AG08395 (cell line): ENCODE measurements around the gene ZNF576.
"Not testable (repeated sequence)": the region's sequence is repeated elsewhere in the genome, so short reads cannot be mapped to it uniquely, and the experiment has no call there.

Source experiments
- DNase-seq: peaks from one replicate; pipeline ENCODE4 v3.0.0; 2012; ENCODE audit warnings: mixed read lengths, low spot score

Gene ZNF576

DNA sequence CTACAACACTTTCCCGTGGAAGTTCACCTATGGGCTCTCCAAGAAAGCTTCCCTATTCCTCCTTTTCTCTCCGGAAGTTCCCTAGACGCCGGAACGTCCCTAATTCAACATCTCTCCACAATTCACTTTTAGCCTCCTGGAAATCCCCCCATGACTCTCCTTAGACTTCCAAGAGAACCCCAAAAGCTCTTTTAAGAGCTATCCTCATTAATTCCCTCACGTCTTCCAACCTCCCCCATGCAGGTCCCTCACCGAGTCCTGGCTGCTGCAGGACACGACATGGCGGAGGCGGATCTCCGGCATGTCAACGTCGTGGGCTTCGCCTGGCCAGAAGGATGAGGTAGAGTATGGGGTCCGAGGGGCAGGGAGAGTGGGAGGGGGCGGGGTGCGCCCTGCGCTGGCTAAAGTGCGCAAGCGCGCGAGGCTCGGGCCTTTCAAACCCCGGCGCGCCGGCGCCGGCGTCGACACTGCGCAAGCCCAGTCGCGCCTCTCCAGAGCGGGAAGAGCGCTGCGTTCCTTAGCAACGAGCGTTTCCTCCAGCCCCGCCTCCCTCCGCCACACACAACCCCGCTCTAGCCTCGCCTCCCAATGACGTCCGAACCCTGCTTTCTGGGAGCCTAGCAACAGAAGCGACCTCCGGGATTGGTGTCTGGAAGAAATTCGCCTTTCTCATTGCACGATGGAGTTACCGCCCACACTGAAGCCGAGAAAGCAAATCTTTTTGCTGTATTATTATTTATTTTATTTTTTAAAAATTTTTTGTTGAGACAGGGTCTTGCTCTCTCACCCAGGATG lies 21.0 kb upstream of the ZNF576 start, which contains the start of the genes PINLYP and XRCC1:
Gene PINLYP, plus strand, starts transcription at position 646 of the 795 bp plus-strand sequence. CDS start 1,391 bp downstream, outside the sequence.
Gene XRCC1, minus strand, starts transcription at position 372 of the 795 bp plus-strand sequence. Its CDS starts 69 bp downstream, at position 303.
- peak; percentile 99 for DNase-seq

DNA sequence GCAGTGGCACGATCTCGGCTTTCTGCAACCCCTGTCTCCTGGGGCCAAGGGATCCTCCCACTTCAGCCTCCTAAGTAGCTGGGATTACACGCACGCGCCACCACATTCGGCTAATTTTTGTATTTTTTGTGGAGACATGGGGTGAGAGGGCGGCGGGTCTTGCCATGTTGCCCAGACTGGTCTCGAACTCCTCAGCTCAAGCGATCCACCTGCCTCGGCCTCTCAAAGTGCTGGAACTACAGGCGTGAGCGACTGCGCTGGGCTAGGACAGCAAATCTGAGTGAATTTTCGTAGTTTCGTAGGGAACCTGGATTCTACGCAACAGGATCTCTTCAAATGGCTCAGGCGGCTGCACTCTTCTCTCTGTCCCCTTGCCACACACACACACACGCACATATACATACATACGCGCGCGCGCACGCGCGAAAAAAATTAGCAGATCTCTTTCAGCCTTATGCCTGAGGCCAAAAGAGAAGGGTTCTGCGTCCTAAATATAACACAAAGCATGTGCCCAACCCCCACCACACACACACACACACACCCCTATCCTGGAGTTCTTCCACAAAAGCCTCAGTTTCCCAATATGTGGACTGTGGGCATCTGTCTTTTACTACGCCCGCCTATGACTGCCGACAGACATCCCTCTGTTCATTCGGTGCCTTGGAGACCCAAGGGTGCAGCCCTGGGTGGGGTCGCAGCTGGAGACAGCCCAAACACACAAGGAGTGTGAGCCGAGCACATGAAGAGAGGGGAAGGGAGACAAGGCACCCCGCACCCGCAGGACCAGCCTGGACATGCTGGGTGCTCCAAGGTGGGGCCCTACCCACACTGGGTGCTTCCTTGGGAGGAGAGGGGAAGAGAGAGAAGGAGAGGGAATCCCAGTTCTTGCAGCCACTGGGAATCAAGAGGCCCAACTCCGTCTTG lies 20.2 kb upstream of the ZNF576 start:
- no peak for DNase-seq

- DNase-seq: no peak
Measured at GRCh38 chr19:43578787-43579186, 17.6 kb upstream of the ZNF576 start.

- DNase-seq: no peak
Measured at GRCh38 chr19:43581467-43581866, 14.9 kb upstream of the ZNF576 start.

DNA sequence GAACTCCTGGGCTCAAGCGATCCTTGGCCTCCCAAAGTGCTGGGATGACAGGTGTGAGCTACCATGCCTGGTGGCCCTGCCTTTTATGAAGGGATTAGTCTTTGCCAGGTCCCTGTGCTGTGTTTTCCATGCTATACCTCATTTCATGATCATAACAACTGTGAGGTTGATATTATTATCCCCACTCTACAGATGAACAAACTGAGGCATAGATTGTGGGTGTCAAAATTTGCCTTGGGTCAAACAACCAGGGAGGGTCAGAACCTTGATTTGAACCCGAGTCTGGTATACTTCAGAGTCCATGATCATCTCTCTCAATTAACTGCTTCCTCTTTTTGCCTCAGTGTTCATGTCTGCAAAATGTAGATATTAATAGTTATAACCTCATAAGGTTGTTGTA lies 13.9 kb upstream of the ZNF576 start:
- no peak for DNase-seq

DNA sequence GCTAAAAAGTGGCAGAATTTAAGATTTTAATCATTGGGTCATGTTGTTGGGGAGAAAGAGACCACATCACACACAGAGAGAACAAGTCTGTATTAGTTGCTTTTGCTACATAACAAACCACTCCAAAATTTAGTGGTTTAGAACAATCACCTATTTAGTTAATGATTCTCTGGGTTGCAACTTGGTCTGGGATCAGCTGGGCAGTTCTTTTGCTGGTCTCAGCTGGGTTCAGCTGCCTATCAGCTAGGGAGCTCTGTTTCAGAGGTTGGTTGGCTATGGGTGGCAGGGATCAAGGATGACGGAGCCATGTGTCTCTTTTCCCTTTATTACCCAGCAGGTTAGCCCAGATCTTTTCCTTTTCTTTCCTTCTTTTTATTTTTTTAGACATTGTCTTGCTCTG lies 11.9 kb upstream of the ZNF576 start:
- DNase-seq: no peak

DNA sequence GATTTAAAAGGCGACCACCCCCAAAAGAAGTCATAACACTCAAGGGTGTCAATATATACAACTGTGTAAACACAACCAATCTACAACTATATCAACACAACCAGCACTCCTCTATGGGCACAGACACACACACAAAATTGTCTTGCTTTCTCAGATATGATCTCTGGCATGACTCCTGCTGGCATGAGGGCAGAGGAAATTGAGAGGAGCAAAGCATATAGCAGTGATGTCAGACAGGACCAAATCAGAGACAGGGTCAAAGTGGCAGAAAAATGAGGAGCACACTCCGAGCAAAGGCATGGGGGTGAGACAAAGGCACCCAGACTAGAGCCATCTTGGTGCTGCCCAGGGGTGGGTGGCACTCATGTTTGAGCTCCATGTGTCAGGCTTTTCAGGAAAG lies 10.0 kb upstream of the ZNF576 start:
- DNase-seq: no peak

- not testable (repeated sequence) for DNase-seq
Measured at GRCh38 chr19:43587029-43587428, 9.4 kb upstream of the ZNF576 start.

- DNase-seq: no peak
Measured at GRCh38 chr19:43589277-43589676, 7.1 kb upstream of the ZNF576 start.

- no peak for DNase-seq
Measured at GRCh38 chr19:43589678-43590077, 6.7 kb upstream of the ZNF576 start.

GRCh38 chr19:43591904-43592772 lies 4.3 kb upstream of the ZNF576 start:
- DNase-seq: no peak

GRCh38 chr19:43592800-43593350 lies 3.5 kb upstream of the ZNF576 start:
- no peak for DNase-seq

GRCh38 chr19:43594081-43594697 lies 2.2 kb upstream of the ZNF576 start:
- DNase-seq: no peak

GRCh38 chr19:43594710-43595604 lies 1.4 kb upstream of the ZNF576 start:
- DNase-seq: peak; percentile 36

DNA sequence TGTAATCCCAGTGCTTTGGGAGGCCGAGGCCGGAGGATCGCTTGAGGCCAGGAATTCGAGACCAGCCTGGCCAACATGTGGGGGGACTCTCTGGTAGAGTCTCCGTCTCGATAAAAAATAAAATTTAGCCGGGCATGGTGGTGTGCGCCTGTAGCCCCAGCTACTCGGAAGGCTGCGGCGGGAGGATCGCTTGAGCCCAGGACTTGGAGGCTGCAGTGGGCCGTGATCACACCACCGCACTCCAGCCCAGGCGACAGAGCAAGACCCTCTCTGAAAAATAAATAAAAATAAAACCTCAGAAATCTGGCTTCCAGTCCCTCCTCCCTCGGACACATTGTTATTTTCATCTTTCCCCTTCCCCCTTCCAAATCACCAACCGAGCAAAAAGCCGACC lies 793 bp upstream of the ZNF576 start:
- no peak for DNase-seq

DNA sequence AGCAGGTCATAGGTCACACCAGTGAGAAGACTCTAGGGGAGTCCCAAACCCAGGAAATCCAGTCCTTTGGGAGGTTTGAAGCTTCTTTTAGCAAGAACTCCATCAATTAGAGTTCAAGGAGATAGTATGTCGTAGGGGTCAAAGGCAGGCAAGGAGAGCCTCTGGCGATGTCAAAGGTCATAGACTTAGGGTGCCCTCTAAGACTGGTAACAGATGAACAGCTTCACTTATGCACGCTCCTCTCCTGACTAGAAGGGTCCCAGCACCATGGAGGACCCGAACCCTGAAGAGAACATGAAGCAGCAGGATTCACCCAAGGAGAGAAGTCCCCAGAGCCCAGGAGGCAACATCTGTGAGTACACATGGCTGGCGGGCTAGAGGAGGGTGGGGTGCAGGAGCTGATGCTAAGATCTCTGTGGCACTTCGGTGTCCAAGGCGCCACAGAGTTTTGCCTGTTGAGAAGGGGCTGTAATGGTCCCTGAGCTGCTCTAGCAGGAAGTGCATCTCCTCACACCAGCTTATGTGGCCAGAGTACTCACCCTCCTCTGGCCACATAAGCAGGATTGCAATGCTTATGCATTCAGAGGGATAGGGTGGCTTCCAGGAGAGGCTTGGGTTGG lies 557 bp downstream of the ZNF576 start:
- DNase-seq: no peak

DNA sequence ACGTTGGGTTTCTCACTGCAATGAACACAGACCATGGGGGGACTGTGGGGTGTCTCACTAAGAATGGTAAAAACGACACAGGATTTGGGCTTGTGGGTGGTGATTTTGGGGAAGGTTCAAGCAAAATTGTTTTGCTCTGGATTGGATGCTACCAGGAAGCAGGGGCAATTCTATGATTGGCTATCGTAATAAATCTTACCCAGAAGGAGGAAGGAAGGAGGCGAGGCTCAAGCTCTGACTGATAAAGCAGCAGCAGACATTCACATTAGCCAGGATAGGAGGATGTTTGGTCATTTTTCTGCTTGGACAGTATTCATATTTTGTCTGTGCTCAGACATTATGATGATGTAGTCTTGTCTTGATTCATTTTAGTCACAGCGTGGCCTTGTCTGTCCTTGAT lies 1.5 kb downstream of the ZNF576 start:
- DNase-seq: no peak

GRCh38 chr19:43598445-43599240 lies 2.2 kb downstream of the ZNF576 start:
- no peak for DNase-seq
